Activated effector memory CD4-positive, alpha-beta T cell treated with Interleukin-2 at 50 U/mL for 16 hours (primary cell): Measurements from ENCODE around the gene TEX2.

ENCODE experiments used
- DNase-seq: peaks from one replicate; pipeline ENCODE4 v3.0.0-alpha.2; 2020

Gene TEX2

DNA sequence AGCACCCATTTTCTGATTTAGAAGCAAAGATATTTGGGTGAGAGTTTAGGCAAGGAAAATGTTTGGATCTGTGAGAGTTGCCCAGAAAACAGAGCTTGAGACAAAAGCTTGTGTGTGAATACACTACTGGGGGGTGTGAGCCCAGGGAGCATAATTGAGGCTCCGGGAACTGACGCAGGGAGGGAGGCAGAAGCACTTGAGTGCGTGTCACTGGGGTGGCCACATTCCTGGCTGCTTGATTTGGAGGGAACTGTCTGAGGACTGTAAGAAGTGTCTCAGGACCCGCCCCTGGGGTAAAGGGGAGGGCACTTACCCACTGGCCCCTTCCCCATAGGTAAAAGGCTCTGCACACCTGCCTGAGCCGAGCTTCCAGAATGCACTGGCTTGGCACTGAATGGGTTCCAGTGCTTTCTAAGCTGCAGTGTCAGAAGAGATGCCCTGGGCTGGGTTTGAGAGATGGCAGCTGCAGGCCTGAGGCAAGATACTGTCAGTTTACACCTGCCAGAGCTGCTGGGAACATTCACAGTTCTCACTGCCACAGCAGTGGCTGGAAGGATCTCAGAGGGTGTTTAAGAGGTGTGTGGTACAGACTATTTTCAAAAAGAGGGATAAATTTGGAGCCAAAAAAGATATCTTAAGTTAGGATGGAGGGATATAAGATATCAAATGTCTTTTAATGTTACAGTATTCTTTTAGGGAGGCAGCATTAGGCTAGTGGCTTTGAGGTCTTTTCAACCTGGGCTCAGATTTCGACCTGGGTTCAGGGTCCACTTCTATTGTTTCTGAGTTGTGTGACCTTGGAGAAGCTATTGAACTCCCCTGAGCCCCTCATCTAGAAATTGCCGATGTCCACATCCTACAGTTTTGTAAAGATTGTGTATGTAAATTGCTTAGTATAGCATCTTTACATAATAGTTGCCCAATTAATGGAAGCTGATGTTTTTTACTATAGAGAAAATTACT, 6.9 kb upstream of the TEX2 start:
- DNase-seq, result no peak

DNA sequence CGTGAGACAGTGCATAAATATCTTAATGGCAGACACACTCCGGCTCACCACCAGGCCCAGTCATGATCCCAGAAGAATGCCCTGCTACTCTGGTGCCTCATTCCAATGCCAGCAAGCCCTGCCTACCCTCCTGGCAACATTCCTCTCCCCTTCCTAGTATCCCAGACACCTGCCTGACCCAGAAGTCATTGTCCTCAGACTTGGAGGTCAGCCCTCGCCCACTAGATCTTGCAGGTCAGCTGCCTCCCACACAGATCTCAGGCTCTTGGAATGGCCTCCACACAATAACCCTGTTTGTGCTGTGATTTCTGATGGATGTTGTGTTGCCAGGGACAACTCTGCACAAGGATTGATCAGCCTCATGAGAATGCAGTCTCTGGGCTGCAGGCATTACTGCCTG, 1.8 kb upstream of the TEX2 start:
- DNase-seq, result no peak

GRCh38 chr17:64262198-64262999, 661 bp downstream of the TEX2 start:
- DNase-seq, result peak; percentile 55

DNA sequence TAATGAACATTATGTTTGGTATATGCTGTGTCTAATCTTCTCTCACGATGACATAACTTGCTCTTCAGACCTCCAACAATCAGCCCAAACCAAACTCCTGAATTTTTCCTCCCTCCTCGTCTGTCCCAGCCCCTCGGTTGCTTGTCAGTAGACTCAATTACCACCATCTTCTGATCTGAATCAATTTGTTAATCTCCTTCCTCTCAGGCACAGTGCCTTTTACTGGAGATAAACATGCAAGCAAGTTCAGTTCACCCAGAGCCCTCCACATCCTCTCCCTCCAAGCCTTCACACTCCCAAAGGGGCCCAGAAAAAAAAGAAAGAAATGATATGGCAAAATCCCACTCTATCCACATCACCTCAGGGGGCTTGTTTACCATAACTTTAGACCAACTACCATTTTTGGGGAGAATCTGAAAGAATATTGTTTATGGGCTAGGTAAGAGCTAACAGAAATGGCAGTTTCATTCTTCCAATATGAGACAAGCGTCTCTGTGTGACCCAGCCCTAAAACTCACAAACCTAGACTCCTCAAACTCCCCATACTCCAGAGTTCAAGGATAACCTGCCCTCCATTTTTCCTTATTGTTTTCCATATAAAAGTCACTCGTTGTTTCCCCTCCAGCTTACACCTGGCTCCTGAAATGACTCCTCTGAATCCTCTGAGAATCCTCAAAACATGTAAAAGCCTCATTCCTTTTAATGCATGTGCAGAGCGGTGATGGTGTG, 1.5 kb downstream of the TEX2 start:
- DNase-seq, result no peak

DNA sequence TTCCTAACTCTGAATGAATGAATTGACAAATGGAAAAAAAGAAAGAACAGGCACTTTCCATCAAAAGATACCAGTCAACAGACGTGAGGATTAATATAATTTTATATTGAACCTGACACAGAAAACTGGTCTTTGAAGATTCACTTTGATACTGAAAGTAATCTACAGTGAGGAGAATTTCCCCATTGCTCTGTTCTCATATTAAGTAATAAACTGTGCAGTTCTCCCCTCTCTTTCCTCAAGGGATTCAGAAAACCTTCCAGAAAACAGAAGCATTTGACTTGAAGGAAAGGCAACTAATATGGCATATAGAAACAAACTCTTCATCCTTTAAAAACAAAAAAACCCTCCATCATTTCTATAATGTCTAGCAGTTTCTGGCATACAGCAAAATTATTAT, 2.2 kb downstream of the TEX2 start:
- DNase-seq, result no peak

- DNase-seq, result no peak
Measured at GRCh38 chr17:64259922-64260321, 3.1 kb downstream of the TEX2 start.

DNA sequence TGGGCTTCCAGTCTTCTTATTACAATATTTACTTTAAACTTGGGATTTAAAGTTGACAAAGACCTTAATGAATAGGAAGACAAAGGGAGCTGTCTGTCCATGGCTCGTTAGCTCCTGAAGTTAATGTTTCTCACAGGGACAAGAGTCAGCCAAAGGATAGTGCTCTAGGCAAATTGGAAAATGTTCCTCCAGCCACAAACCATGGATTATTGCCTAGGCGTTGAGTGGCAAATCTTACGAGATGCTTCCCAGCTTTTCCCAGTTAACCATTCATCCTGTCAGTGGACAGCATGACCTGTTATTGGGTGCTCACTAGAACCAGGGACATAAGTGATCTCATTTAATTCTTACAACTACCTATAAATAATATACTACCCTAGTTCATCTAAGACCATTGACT, 3.6 kb downstream of the TEX2 start:
- DNase-seq, result no peak

DNA sequence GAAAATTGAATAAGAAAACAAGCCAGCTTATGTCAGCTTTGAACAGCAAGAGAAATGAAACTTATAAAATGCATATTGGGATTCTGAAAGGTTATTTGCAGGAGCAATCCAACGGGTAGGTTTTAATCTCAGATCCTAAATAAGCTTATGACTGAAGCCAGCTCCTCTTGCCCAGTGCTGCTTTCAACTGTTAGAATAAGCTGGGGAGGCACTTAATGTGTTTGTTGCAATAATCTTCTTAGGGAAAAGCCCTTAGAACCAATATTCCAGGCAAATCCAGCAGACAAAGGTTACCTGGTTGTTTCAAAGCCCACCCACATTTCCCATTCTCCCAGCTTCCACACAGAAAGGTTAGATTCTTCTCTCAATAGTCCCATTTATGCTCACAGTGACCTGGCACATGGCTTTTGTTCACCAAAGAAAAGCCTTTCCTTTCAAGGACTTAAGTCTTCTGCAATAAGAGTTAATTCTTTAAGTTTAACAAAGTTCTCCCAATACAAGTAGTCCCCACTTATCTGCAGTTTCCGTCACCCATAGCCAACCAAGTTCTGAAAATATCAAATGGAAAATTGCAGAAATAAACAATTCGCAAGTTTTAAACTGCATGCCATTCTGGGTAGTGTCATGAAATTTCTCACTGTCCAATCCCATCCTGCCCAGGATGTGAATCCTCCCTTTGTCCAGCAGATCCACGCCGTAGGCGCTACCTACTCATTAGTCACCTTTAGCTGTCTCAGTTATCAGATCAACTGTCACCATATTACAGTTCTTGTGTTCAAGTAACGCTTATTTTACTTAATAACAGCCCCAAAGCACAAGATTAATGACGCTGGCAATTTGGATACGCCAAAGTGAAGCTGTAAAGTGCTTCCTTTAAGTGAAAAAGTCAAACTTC, 5.9 kb downstream of the TEX2 start:
- no peak for DNase-seq

- no peak for DNase-seq
Measured at GRCh38 chr17:64255764-64256163, 7.3 kb downstream of the TEX2 start.

DNA sequence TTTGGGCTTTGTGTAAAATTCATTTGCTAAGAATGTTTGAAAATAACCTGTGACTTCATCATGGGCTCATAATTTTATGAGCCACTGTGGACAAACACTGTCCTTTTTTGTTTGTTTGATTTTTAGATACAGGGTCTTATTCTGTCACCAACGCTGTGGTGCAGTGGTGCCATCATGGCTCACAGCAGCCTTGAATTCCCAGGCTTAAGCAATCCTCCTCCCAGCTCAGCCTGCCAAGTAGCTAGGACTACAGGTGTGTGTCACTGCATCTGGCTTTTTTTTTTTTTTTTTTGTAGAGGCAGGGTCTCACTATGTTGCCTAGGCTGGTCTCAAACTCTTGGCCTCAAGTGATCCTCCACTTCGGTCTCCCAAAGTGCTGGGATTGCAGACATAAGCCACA, 8.3 kb downstream of the TEX2 start:
- DNase-seq, result no peak

DNA sequence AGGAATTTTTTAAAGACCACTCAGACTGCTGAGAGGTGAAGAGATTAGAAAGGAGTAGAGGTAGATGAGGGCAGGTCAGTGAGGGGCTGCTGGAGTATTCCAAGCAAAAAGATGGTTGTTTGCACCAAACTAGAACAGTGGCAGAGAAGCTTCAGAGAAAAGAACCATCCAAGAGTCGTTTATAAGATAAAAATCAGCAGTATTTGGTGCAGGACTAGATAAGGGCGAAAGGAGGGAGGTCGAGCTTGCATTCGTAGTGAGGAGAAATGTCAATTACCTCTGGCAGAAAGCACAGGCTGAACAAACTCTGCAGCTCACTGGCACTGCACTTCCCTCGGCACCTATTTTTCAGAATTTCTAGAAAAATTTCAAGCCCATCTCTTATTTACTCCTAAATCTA, 9.6 kb downstream of the TEX2 start:
- no peak for DNase-seq

DNA sequence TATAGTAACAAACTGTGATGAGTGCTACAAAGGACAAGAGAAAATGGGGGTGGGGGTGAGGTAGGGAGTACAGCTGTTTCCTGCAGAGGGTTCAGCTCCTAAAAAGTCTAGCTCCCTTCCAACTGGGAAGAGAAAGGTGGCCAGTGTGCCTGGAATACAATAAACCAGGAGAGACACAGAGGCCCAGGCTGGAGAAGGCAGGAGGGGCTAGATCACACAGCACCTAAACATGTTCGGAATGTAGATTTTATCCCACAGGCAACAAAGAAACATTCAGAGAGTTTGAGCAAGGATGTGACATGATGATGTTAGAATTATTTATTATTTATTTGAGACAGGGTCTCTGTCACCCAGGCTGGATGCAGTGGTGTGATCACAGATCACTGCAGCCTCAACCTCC, 10.2 kb downstream of the TEX2 start:
- DNase-seq, result no peak

DNA sequence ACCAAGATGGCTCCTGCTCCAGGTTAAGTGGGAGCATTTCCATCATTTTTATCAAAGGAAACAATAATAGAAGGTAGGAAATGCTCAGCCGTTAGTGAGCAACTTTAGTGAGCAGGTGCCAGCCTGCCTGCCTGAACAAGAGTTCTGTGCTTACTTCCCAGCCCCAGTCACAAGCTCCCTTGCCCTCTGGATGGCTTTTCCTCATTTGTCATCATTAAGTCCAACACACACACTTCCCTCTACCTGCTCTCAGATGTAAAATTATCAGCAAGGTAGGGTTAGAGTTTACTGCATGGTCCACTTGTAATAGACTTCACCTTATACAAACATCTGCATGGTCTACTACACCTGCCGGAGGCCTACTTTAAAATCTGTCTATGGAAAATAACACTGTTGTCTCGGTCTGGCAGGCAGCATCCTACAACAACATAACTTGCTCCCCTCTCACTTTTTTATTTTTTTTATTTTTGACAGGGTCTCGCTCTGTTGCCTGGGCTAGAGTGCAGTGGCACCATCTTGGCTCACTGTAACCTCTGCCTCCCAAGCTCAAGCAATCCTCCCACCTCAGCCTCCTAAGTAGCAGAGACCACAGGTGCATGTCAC, 12.7 kb downstream of the TEX2 start:
- DNase-seq, result no peak

- DNase-seq, result no peak
Measured at GRCh38 chr17:64247836-64248235, 15.2 kb downstream of the TEX2 start.

DNA sequence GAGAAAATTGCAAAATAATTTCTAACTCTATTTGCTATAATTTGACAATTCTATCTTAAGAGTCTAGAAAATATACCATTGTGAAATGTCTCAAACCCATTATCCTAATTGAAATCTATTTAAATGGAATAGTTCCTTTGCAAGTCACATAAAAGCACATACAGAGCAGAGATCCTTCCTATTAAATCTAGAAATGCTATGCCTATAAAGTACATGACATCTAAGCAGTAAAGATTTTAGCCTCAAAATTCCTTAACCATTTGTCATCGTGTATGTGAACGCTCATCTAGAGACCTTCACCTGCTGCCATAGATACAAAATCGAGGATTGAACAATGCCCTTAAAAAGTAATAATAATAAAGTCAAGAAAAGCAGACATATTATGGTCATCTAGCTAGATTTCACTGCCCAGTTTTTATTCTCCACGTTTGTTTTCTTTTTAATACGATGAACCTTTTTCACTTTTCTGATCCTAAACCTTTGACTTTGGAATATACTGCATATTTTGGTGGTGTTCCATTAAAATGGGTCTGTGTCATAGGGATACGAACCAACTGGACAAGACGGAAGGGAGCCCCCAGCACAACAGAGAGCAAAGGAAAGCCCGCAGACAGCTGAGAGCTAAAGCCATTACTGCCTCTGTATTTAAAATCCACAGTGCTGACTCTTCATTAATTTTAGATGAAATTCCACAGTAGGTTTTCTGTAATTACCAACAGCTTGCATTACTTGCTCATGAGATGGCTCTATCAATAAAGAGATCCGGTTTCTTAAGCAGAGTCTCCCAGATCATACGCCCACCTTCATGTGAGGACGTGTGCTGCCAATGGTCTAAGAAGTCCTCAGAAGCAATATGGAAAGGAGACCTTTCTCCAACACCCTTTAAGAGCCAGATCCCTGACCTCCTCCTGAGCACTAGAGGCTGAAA, 17.6 kb downstream of the TEX2 start:
- no peak for DNase-seq

- DNase-seq, result no peak
Measured at GRCh38 chr17:64244165-64244564, 18.9 kb downstream of the TEX2 start.

- no peak for DNase-seq
Measured at GRCh38 chr17:64243340-64243739, 19.7 kb downstream of the TEX2 start.

- no peak for DNase-seq
Measured at GRCh38 chr17:64242633-64243032, 20.4 kb downstream of the TEX2 start.

DNA sequence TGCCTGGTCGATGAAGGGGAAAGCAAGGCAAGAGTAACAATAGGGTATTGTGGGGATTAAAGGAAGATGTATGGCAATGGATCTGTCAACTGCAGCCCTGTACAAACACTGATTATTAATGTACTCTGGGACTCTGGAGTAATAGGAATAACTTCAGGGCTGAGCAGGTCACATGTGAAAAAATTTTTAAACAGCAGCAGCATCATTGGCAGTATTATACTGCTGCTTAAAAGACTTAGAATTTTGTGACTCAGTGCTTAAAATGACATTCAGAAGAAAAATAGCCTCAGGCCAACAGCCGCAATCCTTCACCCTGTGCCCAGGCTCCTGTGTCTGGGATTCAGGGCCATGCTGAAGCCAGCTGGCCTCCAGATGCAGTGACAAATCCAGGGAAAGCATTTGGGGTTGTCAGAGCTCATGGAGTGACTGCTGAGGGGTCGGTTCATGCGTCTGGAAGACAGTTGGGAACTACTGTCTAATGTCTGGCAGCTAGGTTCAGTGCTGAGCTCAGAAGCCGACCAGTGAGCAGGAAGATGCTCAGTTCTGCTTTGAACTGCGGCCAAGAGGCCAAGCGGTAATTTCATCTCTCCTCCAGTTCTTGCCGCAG, 22.2 kb downstream of the TEX2 start:
- no peak for DNase-seq

DNA sequence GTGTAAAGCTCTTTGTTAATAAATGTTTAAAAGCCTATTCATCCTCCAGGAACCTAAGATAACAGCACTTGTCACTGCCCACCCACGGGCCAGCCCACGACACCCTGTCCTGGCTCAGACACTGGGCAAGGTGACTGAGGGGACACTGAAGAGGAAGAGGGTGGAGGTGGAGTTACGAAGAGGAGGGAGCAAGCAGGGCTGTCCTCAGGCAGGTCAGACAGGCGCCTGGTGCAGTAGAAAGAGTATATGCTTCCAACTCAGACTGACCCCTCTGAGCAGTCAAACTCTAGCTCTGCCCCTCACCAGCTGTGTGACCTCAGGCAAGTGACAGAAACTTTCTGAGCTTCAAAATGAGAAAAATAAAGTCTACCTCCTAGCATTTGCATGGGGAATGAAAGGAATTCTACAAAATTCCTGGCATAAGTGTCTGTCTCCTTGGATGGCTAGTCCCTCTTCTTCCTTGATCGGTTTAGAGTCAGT, 22.8 kb downstream of the TEX2 start:
- DNase-seq, result no peak
